B cell (primary cell): Measurements from ENCODE around the gene LAIR1.

ENCODE experiments used
- CTCF ChIP-seq: fragments of 200-600 bp; IDR thresholded peaks from one replicate; pipeline ENCODE4 v1.8.0; 2022; ENCODE audit warnings: antibody characterized with exemption, mild to moderate bottlenecking
- EZH2 ChIP-seq: IDR thresholded peaks from 2 replicates; pipeline ENCODE4 v1.6.1; 2012; ENCODE audit warnings: borderline replicate concordance, low read depth, mild to moderate bottlenecking, moderate library complexity, low read length; ENCODE audit not compliant: insufficient read depth, poor library complexity, severe bottlenecking

- TF ChIP-seq CTCF (no peak), EZH2 (no peak)
Measured at GRCh38 chr19:54317965-54318240, 46.8 kb downstream of the LAIR1 start.
